HCT116 (cell line): ENCODE measurements around the gene PCDHGC5. TPM values are rescaled to one million over a fixed set of nuclear protein-coding genes. Genes with fewer than 3 reads are reported as not detected.

Source experiments
- ATAC-seq: fragments of 200-7000 bp; cut with Tn5 transposase; 2 replicates; pipeline ENCODE4 v1.9.1; 2020; ENCODE audit warnings: mild to moderate bottlenecking, moderate library complexity
- BruUV-seq: library from RNA; stranded (reverse); fragments of 400-500 nt; replicated peaks from 2 replicates; lab custom pipeline; 2021; lab: Mats Ljungman, UMichigan
- CTCF ChIA-PET: fragments of 300-600 bp; sonication (Branson Sonifier 250); formaldehyde crosslinking; loops from one replicate; lab custom pipeline; 2021; ENCODE audit warnings: antibody characterized with exemption; lab: Charles Lee
- POLR2A ChIA-PET: fragments of 300-600, 350-600 bp; sonication (Branson Sonifier 250); formaldehyde crosslinking; loops from one replicate; lab custom pipeline; 2021; ENCODE audit warnings: antibody characterized with exemption; lab: Charles Lee
- RAD21 ChIA-PET, 2 experiments: fragments of 300-600 bp; sonication (Branson Sonifier 250); formaldehyde crosslinking; loops; one replicate each; lab custom pipeline; 2023; ENCODE audit warnings: low total read pairs in 2 of 2; ENCODE audit not compliant: uncharacterized antibody in 2 of 2, unreplicated experiment in 2 of 2, low non-redundant PET in 1 of 2; lab: Charles Lee
- DNase-seq: peaks from one replicate; pipeline ENCODE4 v3.0.0-alpha.2; 2010; ENCODE audit warnings: low read depth, low spot score
- H2AFZ ChIP-seq: fragments of 200-600 bp; shearing (Covaris generic), sonication (generic); 2 replicates; pipeline ENCODE4 v1.6.1; 2017; ENCODE audit warnings: low read depth, mixed run types, mixed read lengths, antibody characterized with exemption, low read length; ENCODE audit not compliant: poor library complexity, severe bottlenecking
- H3K27ac ChIP-seq: 2 replicates; pipeline ENCODE4 v1.5.1; 2012; ENCODE audit warnings: low read depth, low read length
- H3K27me3 ChIP-seq: fragments of 200-600 bp; sonication (generic); 2 replicates; pipeline ENCODE4 v1.6.1; 2016; ENCODE audit warnings: mixed run types, low read length, mixed read lengths; ENCODE audit not compliant: insufficient read depth
- H3K36me3 ChIP-seq, 2 experiments: fragments of 200-500 bp in 1 of 2; fragments of 200-600 bp in 1 of 2; sonication (Bioruptor generic) in 1 of 2; sonication (generic) in 1 of 2; 2 replicates each; pipeline versions ENCODE4 v1.5.1 to v1.6.1; 2014 to 2016; ENCODE audit warnings: low read length in 2 of 2, inconsistent platforms in 1 of 2, mixed read lengths in 1 of 2, mixed run types in 1 of 2; ENCODE audit not compliant: insufficient read depth in 2 of 2, control insufficient read depth in 1 of 2
- H3K4me1 ChIP-seq, 2 experiments: fragments of 200-600 bp in 1 of 2; sonication (generic) in 1 of 2; 2 replicates each; pipeline versions ENCODE4 v1.5.1 to v1.6.1; 2012 to 2017; ENCODE audit warnings: low read length in 2 of 2, inconsistent platforms in 1 of 2, mild to moderate bottlenecking in 1 of 2, mixed read lengths in 1 of 2, mixed run types in 1 of 2, moderate library complexity in 1 of 2; ENCODE audit not compliant: insufficient read depth in 2 of 2, control insufficient read depth in 1 of 2
- H3K4me2 ChIP-seq: fragments of 200-600 bp; sonication (generic); 2 replicates; pipeline ENCODE4 v1.6.1; 2017; ENCODE audit warnings: mixed run types, low read length, mixed read lengths
- H3K4me3 ChIP-seq, 2 experiments: fragments of 200-600 bp in 1 of 2; sonication (generic) in 1 of 2; replicated peaks in 1 of 2; 2 replicates each; pipeline ENCODE4 v1.5.1; 2011 to 2016; ENCODE audit warnings: low read length in 2 of 2, control low read depth in 1 of 2, low read depth in 1 of 2, mild to moderate bottlenecking in 1 of 2, mixed read lengths in 1 of 2, mixed run types in 1 of 2
- H3K79me2 ChIP-seq: fragments of 200-600 bp; sonication (generic); 2 replicates; pipeline ENCODE4 v1.6.1; 2017; ENCODE audit warnings: mild to moderate bottlenecking, mixed run types, low read length, moderate library complexity, mixed read lengths; ENCODE audit not compliant: insufficient read depth
- H3K9ac ChIP-seq: fragments of 200-600 bp; sonication (generic); 2 replicates; pipeline ENCODE4 v1.6.1; 2016; ENCODE audit warnings: low read length, mixed read lengths
- H3K9me2 ChIP-seq: fragments of 200-600 bp; sonication (generic), shearing (Covaris generic); 2 replicates; pipeline ENCODE4 v1.6.1; 2017; ENCODE audit warnings: mixed run types, mild to moderate bottlenecking, moderate library complexity; ENCODE audit not compliant: insufficient read depth
- H3K9me3 ChIP-seq, 2 experiments: fragments of 200-500 bp in 1 of 2; fragments of 200-600 bp in 1 of 2; sonication (Bioruptor generic) in 1 of 2; sonication (generic) in 1 of 2; 2 replicates each; pipeline ENCODE4 v1.6.1; 2014 to 2017; ENCODE audit warnings: low read length in 2 of 2, mixed read lengths in 2 of 2, inconsistent platforms in 1 of 2, low read depth in 1 of 2, mild to moderate bottlenecking in 1 of 2, mixed run types in 1 of 2, moderate library complexity in 1 of 2; ENCODE audit not compliant: control insufficient read depth in 1 of 2, insufficient read depth in 1 of 2
- H4K20me1 ChIP-seq: fragments of 200-600 bp; sonication (generic), shearing (Covaris generic); 2 replicates; pipeline ENCODE4 v1.6.1; 2017; ENCODE audit warnings: mixed run types, mild to moderate bottlenecking, moderate library complexity; ENCODE audit not compliant: insufficient read depth
- ATF3 ChIP-seq: IDR thresholded peaks from 2 replicates; pipeline ENCODE4 v1.6.1; 2012
- CBX3 ChIP-seq: IDR thresholded peaks from 2 replicates; pipeline ENCODE4 v1.6.1; 2012; ENCODE audit warnings: low read depth
- CTCF ChIP-seq, 3 experiments: fragments of 200-600 bp in 1 of 3; sonication (generic) in 1 of 3; IDR thresholded peaks in 2 of 3; conservative IDR thresholded peaks in 1 of 3; 2 replicates each; pipeline ENCODE4 v1.5.1; 2012 to 2017; ENCODE audit warnings: low read depth in 2 of 3, low read length in 2 of 3, antibody characterized with exemption in 1 of 3, borderline replicate concordance in 1 of 3, control low read depth in 1 of 3, mild to moderate bottlenecking in 1 of 3, mixed read lengths in 1 of 3, mixed run types in 1 of 3, moderate library complexity in 1 of 3; ENCODE audit not compliant: insufficient read depth in 1 of 3
- EGR1 ChIP-seq: IDR thresholded peaks from 2 replicates; pipeline ENCODE4 v1.6.1; 2012; ENCODE audit warnings: low read depth
- ELF1 ChIP-seq: IDR thresholded peaks from 2 replicates; pipeline ENCODE4 v1.6.1; 2012; ENCODE audit warnings: low read depth, borderline replicate concordance
- EZH2phosphoT487 ChIP-seq: fragments of 200-600 bp; IDR thresholded peaks from 2 replicates; pipeline ENCODE4 v1.6.1; 2018; ENCODE audit warnings: antibody characterized with exemption, borderline replicate concordance
- MAX ChIP-seq: IDR thresholded peaks from 2 replicates; pipeline ENCODE4 v1.6.1; 2012
- POLR2AphosphoS5 ChIP-seq: IDR thresholded peaks from 2 replicates; pipeline ENCODE4 v1.6.1; 2011; ENCODE audit warnings: mild to moderate bottlenecking, low read depth, low read length, moderate library complexity
- RAD21 ChIP-seq: IDR thresholded peaks from 2 replicates; pipeline ENCODE4 v1.6.1; 2012; ENCODE audit warnings: low read depth, mild to moderate bottlenecking
- REST ChIP-seq: IDR thresholded peaks from 2 replicates; pipeline ENCODE4 v1.6.1; 2012; ENCODE audit warnings: low read depth
- SIN3A ChIP-seq: IDR thresholded peaks from 2 replicates; pipeline ENCODE4 v1.6.1; 2012; ENCODE audit warnings: low read depth
- SP1 ChIP-seq: IDR thresholded peaks from 2 replicates; pipeline ENCODE4 v1.6.1; 2012; ENCODE audit warnings: low read depth
- SRF ChIP-seq: IDR thresholded peaks from 2 replicates; pipeline ENCODE4 v1.6.1; 2012; ENCODE audit warnings: low read depth
- YY1 ChIP-seq: IDR thresholded peaks from 2 replicates; pipeline ENCODE4 v1.6.1; 2011; ENCODE audit warnings: low read length, low read depth, moderate library complexity, mild to moderate bottlenecking; ENCODE audit not compliant: insufficient replicate concordance; ENCODE audit errors: extremely low read depth
- ZFX ChIP-seq: fragments of 450-650 bp; IDR thresholded peaks from 2 replicates; pipeline ENCODE4 v1.6.1; 2017
- intact Hi-C: fragments of 100-400 bp; cut with micrococcal nuclease; formaldehyde crosslinking; loops from 2 replicates; pipeline ENCODE4 v1.10.0; 2022
- total RNA-seq: library from RNA; stranded (reverse); gene quantifications from one replicate; pipeline ENCODE4 v1.2.1, GENCODE V29; 2021; ENCODE audit not compliant: unreplicated experiment

PCDHGC5 gene
- total RNA-seq, 1 experiment from 2014 or later, result not detected

GRCh38 chr5:141475625-141476131 is 13.2 kb upstream of the PCDHGC5 start, which contains the start of gene PCDHGC3:
TSS of gene PCDHGC3 (plus strand) at chr5:141475966. CDS start at chr5:141476117, 151 bp downstream.
- RAD21 ChIA-PET, result no interaction called here
- H3K27ac ChIP-seq, result no peak within 1 kb of the TSS
- H3K9me2 ChIP-seq, result no peaks in the 10 kb centered on the region
- POLR2A ChIA-PET, result interaction anchor here (1.2 kb wide), 1 partner anchor 13 kb away, joined by 3 read pairs; the partner anchor contains the start of gene PCDHGC5
- no peaks in the 10 kb centered on the region for H3K79me2 ChIP-seq
- H3K4me3 ChIP-seq, result no peak within 1 kb of the TSS
- H4K20me1 ChIP-seq, result no peaks in the 10 kb centered on the region
- CTCF ChIA-PET, result no interaction called here
- H3K4me1 ChIP-seq, result no peaks in the 10 kb centered on the region
- TF ChIP-seq YY1 (no peak), CBX3 (no peak), CTCF (IDR thresholded peaks at IDR 0.05 in 2 of 3, conservative IDR thresholded peaks at IDR 0.05 in 1 of 3; ENCODE audit: borderline replicate concordance in 1 of 3, insufficient read depth in 1 of 3, low read depth in 2 of 3, low read length in 2 of 3) (no peak), SP1 (no peak), EZH2phosphoT487 (no peak), SRF (no peak), MAX (no peak), ELF1 (no peak), ATF3 (no peak), SIN3A (no peak), RAD21 (no peak), ZFX (no peak), REST (no peak), EGR1 (no peak), POLR2AphosphoS5 (no peak)
- H2AFZ ChIP-seq, result no peak within 1 kb of the TSS
- H3K9ac ChIP-seq, result no peak within 1 kb of the TSS
- intact Hi-C loops, result no loop called here
- no TSS peak for BruUV-seq
- H3K27me3 ChIP-seq, result no peaks in the 10 kb centered on the region
- ATAC-seq (no peak), DNase-seq (no peak)
- H3K9me3 ChIP-seq, result no peaks in the 10 kb centered on the region
- no peak within 1 kb of the TSS for H3K4me2 ChIP-seq
- no peaks in the 10 kb centered on the region for H3K36me3 ChIP-seq
